NCI-H2107 treated with DMSO at 0.1 percent for 48 hours (cell line): Measurements from ENCODE around the gene RABEP2.

Experiments
- DNase-seq: peaks from one replicate; lab custom pipeline; 2025; ENCODE audit not compliant: unreplicated experiment; lab: John Stamatoyannopoulos, UW

RABEP2 gene

DNA sequence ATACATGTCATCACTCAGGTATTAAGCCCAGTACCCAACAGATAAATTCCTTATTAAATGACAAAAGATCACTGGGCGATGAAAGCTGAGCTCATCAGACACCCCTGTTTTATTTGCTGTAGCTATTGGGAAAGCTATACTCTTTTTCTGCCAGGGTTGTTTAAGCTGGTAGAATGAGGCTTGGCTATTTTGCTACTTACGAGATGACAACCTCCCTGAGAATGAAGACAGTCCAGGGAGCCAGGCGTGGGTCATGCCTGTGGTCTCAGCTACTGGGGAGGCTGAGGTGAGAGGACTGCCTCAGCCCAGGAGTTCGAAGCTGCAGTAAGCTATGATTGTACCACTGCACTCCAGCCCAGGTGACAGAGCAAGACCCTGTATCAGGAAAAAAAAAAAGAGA lies 65.7 kb downstream of the RABEP2 start:
- DNase-seq: no peak

DNA sequence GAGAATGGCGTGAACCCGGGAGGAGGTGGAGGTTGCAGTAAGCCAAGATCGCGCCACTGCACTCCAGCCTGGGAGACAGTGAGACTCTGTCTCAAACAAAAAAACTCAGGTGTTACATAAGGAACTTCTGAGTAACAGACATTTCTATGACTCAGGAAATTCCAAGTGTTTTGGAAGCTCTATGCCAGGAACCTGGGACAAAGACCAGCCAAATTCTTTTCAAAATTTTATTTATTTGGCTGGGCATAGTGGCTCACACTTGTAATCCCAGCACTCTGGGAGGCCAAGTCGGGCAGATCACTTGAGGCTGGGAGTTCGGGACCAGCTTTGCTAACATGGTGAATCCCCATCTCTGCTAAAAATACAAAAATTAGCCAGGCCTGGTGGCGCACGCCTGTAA lies 66.6 kb downstream of the RABEP2 start:
- DNase-seq: no peak
